Motor neuron (in vitro differentiated cells): ENCODE data around the gene ANKRD39. TPM values are rescaled to one million over a fixed set of nuclear protein-coding genes. Genes with fewer than 3 reads are reported as not detected.

ENCODE experiments used
- ATAC-seq, 8 experiments: fragments of 200-7000 bp; cut with Tn5 transposase; replicated peaks in 6 of 8; 2 replicates each; pipeline ENCODE4 v1.8.0; 2021; ENCODE audit warnings: mild to moderate bottlenecking in 8 of 8, moderate library complexity in 8 of 8
- H3K27ac ChIP-seq, 2 donors: fragments of 250-450 bp; sonication (Bioruptor Pico); 2 replicates each; pipeline ENCODE4 v1.9.0; 2021; ENCODE audit warnings: antibody characterized with exemption in 2 of 2, mild to moderate bottlenecking in 2 of 2, moderate library complexity in 1 of 2
- H3K4me1 ChIP-seq, 2 donors: fragments of 250-450 bp; sonication (Bioruptor Pico); replicated peaks in 1 of 2; 2 replicates each; pipeline ENCODE4 v1.6.1; 2021; ENCODE audit warnings: antibody characterized with exemption in 2 of 2, mild to moderate bottlenecking in 2 of 2, moderate library complexity in 1 of 2
- H3K4me3 ChIP-seq, 5 donors: fragments of 250-450 bp; sonication (Bioruptor Pico); 2 replicates each; pipeline ENCODE4 v1.9.0; 2021; ENCODE audit warnings: antibody characterized with exemption in 5 of 5, mild to moderate bottlenecking in 5 of 5, moderate library complexity in 4 of 5
- WGBS, 10 experiments: fragments of 450-650 bp; shearing (Covaris generic); methylation state at CpG; one replicate each; pipeline ENCODE4 v1.0.0; 2022; 5-methylcytosine and 5-hydroxymethylcytosine counted together
- in situ Hi-C, 9 experiments: fragments of 400-800 bp; cut with MboI; loops; one replicate each; pipeline ENCODE4 v1.15.0; 2021; ENCODE audit warnings: low sequenced_read_pairs in 9 of 9, low pct_unique_long_range_greater_than_20kb in 2 of 9; ENCODE audit not compliant: unreplicated experiment in 9 of 9
- total RNA-seq, 8 experiments: library from RNA; unstranded; fragments of 300-600 nt; gene quantifications; 2 replicates each; pipeline versions ENCODE4 v1.2.3 to v1.2.4, GENCODE V29; 2022

The ANKRD39 gene
- total RNA-seq, 8 experiments from 2014 or later, result 9.2 to 22.8 (median 15.2) TPM

DNA sequence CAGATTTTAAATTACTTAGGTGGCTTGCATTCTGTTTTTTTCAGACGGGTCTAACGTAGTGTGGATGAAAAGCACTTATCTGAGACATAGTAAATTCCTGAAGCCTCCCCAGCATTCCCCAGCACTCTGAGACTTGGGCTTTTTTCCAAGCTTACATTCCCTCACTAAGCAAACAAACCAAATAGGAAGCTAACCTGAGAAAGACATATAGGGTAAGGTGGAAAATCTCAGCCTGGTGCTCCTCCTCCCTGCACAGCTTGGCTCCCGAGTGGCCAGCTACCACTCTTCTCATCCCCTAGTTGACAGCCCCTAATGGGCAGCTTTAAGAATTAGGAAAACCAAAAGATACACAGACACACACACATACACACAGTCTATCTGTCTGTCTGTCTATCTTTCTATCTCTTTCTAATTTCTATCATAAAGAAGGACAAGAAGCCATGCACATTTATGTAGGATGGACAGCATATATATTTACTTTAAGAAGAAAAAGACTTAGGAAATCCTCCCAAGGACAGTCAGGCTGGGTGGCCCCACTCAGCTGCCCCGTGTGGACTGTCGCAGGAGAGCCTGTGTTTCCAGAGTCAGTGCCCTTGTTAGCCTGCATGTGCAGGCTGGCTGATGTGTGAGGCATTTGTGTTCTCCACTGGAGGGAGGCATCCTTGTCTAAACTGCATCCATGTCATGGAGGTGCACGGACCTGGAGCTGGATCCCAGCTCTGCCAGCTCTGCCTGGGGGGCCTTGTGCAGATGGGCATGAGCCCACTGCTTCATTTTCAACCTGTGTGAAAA, 33.5 kb downstream of the ANKRD39 start:
- ATAC-seq, result peak in 2 of 8 experiments; percentile 32 to 45
- H3K4me3 ChIP-seq, result no peak overlapping the region
- H3K4me1 ChIP-seq, result peaks cover 0 to 17% of the 10 kb centered on the region in 2 donors
- H3K27ac ChIP-seq, result no peak overlapping the region
- 58 to 100% (median 90%) methylated on average over 1 to 4 of the region's 6 CpGs; no CpG with 5 or more reads in 4 of the 10 experiments for WGBS, 10 experiments
- in situ Hi-C loops, result no loop called here

- Histone ChIP-seq H3K4me3 (no peak overlapping the region), H3K4me1 (peaks cover 10 to 28% of the 10 kb centered on the region in 2 donors), H3K27ac (no peak overlapping the region)
- in situ Hi-C loops, result no loop called here
- 20 to 100% (median 90%) methylated on average over 1 to 7 of the region's 11 CpGs; no CpG with 5 or more reads in 3 of the 10 experiments for WGBS, 10 experiments
- no peak for ATAC-seq
Observed at GRCh38 chr2:96823198-96823597, 34.6 kb downstream of the ANKRD39 start.

- Histone ChIP-seq H3K27ac (no peak overlapping the region), H3K4me1 (peaks cover 14 to 32% of the 10 kb centered on the region in 2 donors), H3K4me3 (no peak overlapping the region)
- no peak for ATAC-seq
- in situ Hi-C loops, result no loop called here
- WGBS, 10 experiments, result 71 to 100% (median 96%) methylated on average over 1 to 4 of the region's 4 CpGs; no CpG with 5 or more reads in 5 of the 10 experiments
Observed at GRCh38 chr2:96822786-96823185, 35.0 kb downstream of the ANKRD39 start.

- Histone ChIP-seq H3K4me3 (no peak overlapping the region), H3K27ac (no peak overlapping the region), H3K4me1 (peaks cover 16 to 37% of the 10 kb centered on the region in 2 donors)
- in situ Hi-C loops, result no loop called here
- no peak for ATAC-seq
- 76 to 90% (median 80%) methylated on average over 2 to 9 of the region's 11 CpGs; no CpG with 5 or more reads in 1 of the 10 experiments for WGBS, 10 experiments
Observed at GRCh38 chr2:96821113-96821675, 36.6 kb downstream of the ANKRD39 start.

- in situ Hi-C loops, result no loop called here
- H3K27ac ChIP-seq, result no peak overlapping the region
- ATAC-seq, result no peak
- H3K4me3 ChIP-seq, result no peak overlapping the region
- H3K4me1 ChIP-seq, result peaks cover 16 to 37% of the 10 kb centered on the region in 2 donors
- 50 to 100% (median 90%) methylated on average over 2 to 10 of the region's 12 CpGs; no CpG with 5 or more reads in 2 of the 10 experiments for WGBS, 10 experiments
Observed at GRCh38 chr2:96819876-96820511, 37.8 kb downstream of the ANKRD39 start.

GRCh38 chr2:96819128-96819875, 38.5 kb downstream of the ANKRD39 start:
- H3K4me3 ChIP-seq, result no peak overlapping the region
- ATAC-seq, result no peak
- in situ Hi-C loops, result no loop called here
- 0 to 100% (median 83%) methylated on average over 1 to 6 of the region's 10 CpGs; no CpG with 5 or more reads in 2 of the 10 experiments for WGBS, 10 experiments
- H3K4me1 ChIP-seq, result peaks cover 16 to 37% of the 10 kb centered on the region in 2 donors
- no peak overlapping the region for H3K27ac ChIP-seq

DNA sequence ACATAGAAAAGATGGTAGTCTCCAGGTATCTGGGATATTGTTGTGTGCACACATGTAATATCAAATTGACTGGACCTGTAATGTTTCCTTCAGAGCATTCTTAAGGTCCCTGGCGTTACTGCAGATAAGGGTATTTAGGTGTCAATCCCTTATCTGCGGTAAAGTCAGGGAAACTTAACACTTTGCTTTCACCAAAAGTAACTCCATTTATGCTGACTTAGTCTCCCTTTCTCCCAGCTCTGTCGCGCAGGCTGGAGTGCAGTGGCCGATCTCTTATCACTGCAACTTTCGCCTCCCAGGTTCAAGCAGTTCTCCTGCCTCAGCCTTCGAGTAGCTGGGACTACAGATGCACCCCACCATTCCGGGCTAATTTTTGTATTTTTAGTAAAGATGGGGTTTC, 39.9 kb downstream of the ANKRD39 start:
- Histone ChIP-seq H3K4me1 (peaks cover 16 to 37% of the 10 kb centered on the region in 2 donors), H3K27ac (no peak overlapping the region), H3K4me3 (peak overlapping the region; percentile 59 to 88 (median 65))
- in situ Hi-C loops, result no loop called here
- no peak for ATAC-seq
- WGBS, 10 experiments, result 40 to 94% (median 80%) methylated on average over 1 to 8 of the region's 8 CpGs; no CpG with 5 or more reads in 3 of the 10 experiments

DNA sequence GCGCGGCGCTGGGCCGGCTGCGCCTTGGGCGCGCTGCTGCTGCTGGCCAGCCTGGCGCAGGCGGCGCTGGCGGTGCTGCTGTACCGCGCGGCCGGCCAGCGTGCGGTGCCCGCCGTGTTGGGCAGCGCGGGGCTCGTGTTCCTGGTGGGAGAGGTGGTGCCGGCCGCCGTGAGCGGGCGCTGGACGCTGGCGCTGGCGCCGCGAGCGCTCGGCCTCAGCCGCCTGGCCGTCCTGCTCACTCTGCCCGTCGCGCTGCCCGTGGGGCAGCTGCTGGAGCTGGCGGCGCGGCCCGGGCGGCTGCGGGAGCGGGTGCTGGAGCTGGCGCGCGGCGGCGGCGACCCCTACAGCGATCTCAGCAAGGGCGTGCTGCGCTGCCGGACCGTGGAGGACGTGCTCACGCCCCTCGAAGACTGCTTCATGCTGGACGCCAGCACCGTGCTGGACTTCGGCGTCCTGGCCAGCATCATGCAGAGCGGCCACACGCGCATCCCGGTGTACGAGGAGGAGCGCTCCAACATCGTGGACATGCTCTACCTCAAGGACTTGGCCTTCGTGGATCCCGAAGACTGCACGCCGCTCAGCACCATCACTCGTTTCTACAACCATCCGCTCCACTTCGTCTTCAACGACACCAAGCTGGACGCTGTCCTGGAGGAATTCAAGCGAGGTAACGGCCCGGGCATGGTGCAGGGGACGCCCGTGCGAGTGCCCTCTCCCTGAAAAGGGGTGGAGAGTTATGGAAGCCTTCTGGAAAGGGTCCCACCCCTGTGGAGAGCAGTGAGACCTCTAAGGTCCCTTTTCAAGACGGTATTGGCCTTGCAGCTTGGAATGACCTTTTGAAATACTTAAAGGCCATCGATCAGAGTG, 40.7 kb downstream of the ANKRD39 start:
- ATAC-seq, result peak in 6 of 8 experiments; percentile 0 to 42 (median 1)
- H3K4me1 ChIP-seq, result peaks cover 16 to 37% of the 10 kb centered on the region in 2 donors

DNA sequence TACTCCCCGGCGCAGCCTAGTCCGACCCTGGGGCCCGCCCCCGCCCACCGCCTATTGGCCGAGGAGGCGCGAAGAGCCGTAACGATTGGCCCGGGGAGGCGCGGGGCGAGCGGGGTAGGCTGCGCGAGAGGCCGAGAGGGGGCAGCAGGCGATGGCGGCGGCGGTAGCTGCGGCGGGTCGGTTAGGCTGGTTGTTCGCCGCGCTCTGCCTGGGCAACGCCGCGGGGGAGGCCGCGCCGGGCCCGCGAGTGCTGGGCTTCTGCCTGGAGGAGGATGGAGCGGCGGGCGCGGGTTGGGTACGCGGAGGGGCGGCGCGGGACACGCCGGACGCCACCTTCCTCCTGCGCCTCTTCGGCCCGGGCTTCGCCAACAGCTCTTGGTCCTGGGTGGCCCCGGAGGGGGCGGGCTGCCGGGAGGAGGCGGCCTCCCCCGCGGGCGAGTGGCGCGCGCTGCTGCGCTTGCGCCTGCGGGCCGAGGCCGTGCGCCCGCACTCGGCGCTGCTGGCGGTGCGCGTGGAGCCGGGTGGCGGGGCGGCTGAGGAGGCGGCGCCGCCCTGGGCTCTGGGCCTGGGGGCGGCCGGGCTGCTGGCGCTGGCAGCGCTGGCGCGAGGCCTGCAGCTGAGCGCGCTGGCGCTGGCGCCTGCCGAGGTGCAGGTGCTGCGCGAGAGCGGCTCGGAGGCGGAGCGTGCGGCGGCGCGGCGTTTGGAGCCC, 41.5 kb downstream of the ANKRD39 start, which contains the start of gene CNNM3:
Gene CNNM3 (plus strand): TSS at position 142 of the 709 bp plus-strand sequence. CDS start 10 bp downstream, at position 152.
- Histone ChIP-seq H3K4me3 (peak within 1 kb of the TSS; percentile 59 to 88 (median 65)), H3K4me1 (peaks cover 16 to 33% of the 10 kb centered on the region in 2 donors), H3K27ac (peak within 1 kb of the TSS; percentile 83 to 90)
- in situ Hi-C loops, result no loop called here
- 0% methylated on average over 9 of the region's 103 CpGs; no CpG with 5 or more reads in 9 of the 10 experiments for WGBS, 10 experiments
- ATAC-seq, result peak; percentile 87 to 93 (median 92)

More for the DNA sequence above, 40.7 kb downstream of the ANKRD39 start:
- in situ Hi-C loops, result no loop called here
- 0 to 2% (median 0%) methylated on average over 4 to 21 of the region's 89 CpGs; no CpG with 5 or more reads in 4 of the 10 experiments for WGBS, 10 experiments
- Histone ChIP-seq H3K27ac (peak overlapping the region; percentile 83 to 90), H3K4me3 (peak overlapping the region; percentile 59 to 88 (median 65))

- WGBS, 10 experiments, result 0 to 20% (median 2%) methylated on average over 1 to 22 of the region's 60 CpGs; no CpG with 5 or more reads in 3 of the 10 experiments
- peak in 4 of 8 experiments; percentile 0 to 23 (median 12) for ATAC-seq
Observed at GRCh38 chr2:96815326-96816126, 42.3 kb downstream of the ANKRD39 start.

More at GRCh38 chr2:96815326-96816126, 42.3 kb downstream of the ANKRD39 start:
- in situ Hi-C loops, result no loop called here
- Histone ChIP-seq H3K4me1 (peaks cover 16 to 28% of the 10 kb centered on the region in 2 donors), H3K27ac (peak overlapping the region in 1 of 2 donors; percentile 4), H3K4me3 (peak overlapping the region; percentile 59 to 88 (median 65))
